ENCODE results near the gene BAIAP2L1.

- TF ChIP-seq TAF1 (IDR thresholded peaks at IDR 0.05; ENCODE audit: low read depth): no peak
- TF ChIP-seq REST (IDR thresholded peaks at IDR 0.05; ENCODE audit: low read depth): no peak
- no peak for TF ChIP-seq ZBTB7A (IDR thresholded peaks at IDR 0.05; ENCODE audit: low read depth)
- no peak for TF ChIP-seq CEBPB (IDR thresholded peaks at IDR 0.05)
These were observed 112.6 kb downstream of the BAIAP2L1 start for GRCh38 chr7:98288064-98288823.
